Left colon (tissue), 2 donors: Measurements from ENCODE around the gene IPO13. TPM values are rescaled to one million over a fixed set of nuclear protein-coding genes. Genes with fewer than 3 reads are reported as not detected.

ENCODE experiments used
- ATAC-seq: fragments of 200-7000 bp; cut with Tn5 transposase; one replicate; pipeline ENCODE4 v1.9.1; 2020; ENCODE audit warnings: mild to moderate bottlenecking, moderate library complexity
- DNase-seq, 2 donors: peaks; one replicate each; pipeline ENCODE4 v3.0.0-alpha.2; 2020
- intact Hi-C, 2 donors: fragments of 100-400 bp; cut with DNase I in 1 of 2; cut with micrococcal nuclease in 1 of 2; formaldehyde crosslinking; loops; one replicate each; pipeline versions ENCODE4 v1.11.2 to v1.14.0; 2022; cut with DNase I, micrococcal nuclease
- total RNA-seq, 2 donors: library from RNA; stranded (reverse); fragmentation: NEBNext Ultra II Directional; extraction: Animal tissue kit (Norgen Biotek cat#: 25700); gene quantifications; one replicate each; pipeline ENCODE4 v1.2.1, GENCODE V29; 2021
- donor health status: DM: no; HTN: no; CAD: no.
- donor health status: DM: yes; HTN: yes; CAD: no.

The IPO13 gene
- total RNA-seq, 2 donors from 2014 or later = 19.2 to 27.4 TPM

GRCh38 chr1:43945674-43946235 is 995 bp upstream of the IPO13 start:
- ATAC-seq (no peak), DNase-seq (peak in 1 of 2 donors; percentile 29)
- intact Hi-C loops = no loop called here

- DNase-seq = peak in 1 of 2 donors; percentile 36
These were observed 517 bp downstream of the IPO13 start for GRCh38 chr1:43947061-43947873.

GRCh38 chr1:43947874-43948437 is 1.2 kb downstream of the IPO13 start:
- intact Hi-C loops = no loop called here
- DNase-seq = no peak

More at GRCh38 chr1:43947061-43947873, 517 bp downstream of the IPO13 start:
- peak; percentile 6 for ATAC-seq
- intact Hi-C loops = no loop called here

GRCh38 chr1:43949678-43950077 is 2.9 kb downstream of the IPO13 start:
- intact Hi-C loops = no loop called here
- no peak for DNase-seq

More at GRCh38 chr1:43947874-43948437, 1.2 kb downstream of the IPO13 start:
- no peak for ATAC-seq

GRCh38 chr1:43951021-43951985 is 4.6 kb downstream of the IPO13 start:
- intact Hi-C loops = no loop called here
- DNase-seq (no peak), ATAC-seq (no peak)

More at GRCh38 chr1:43949678-43950077, 2.9 kb downstream of the IPO13 start:
- ATAC-seq = no peak

- DNase-seq (no peak), ATAC-seq (no peak)
- intact Hi-C loops = no loop called here
These were observed 6.1 kb downstream of the IPO13 start for GRCh38 chr1:43952731-43953346.

DNA sequence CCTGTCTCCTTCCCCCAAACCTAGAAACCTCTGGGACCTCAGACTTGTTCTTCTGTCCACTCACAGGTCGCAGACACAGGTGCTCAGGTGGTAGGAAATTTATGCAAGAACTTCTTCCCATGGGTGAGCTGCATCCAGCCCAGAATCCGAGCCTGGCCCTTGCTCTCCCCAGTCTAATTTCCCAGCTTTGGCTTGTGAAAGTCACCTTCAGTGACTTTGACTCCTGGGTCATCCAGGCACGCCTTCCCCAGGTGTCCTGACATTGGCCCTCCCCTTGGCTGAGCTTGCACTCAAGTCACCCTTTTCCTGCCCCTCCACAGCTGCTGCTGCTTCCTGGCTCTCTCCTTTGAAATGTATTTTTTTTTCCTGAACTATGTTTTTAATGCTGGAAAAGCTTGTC is 6.6 kb downstream of the IPO13 start:
- no peak for ATAC-seq
- intact Hi-C loops = no loop called here
- DNase-seq = no peak

DNA sequence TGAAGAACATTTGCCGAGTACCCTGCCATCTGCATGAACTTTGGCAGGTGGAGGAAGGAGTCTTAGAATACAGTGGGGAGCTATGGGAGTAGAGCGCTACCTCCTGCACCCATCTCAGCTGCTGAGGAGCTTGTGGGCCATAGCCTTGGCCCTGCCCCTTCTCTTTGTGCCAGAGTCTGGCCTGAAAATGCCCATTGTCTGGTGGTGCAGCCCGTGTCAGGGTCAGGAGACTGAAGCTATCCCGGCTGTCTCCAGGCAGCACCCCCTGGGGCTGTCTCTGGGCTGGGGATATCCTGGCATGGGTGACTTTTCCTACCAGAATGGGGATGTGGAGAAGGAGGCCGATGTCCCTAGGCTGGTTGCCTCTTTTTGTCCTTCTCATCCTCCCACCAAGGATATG is 7.3 kb downstream of the IPO13 start:
- intact Hi-C loops = no loop called here
- no peak for DNase-seq

GRCh38 chr1:43956234-43956633 is 9.5 kb downstream of the IPO13 start:
- intact Hi-C loops = no loop called here
- DNase-seq = no peak
- ATAC-seq = no peak

More for the DNA sequence above, 7.3 kb downstream of the IPO13 start:
- no peak for ATAC-seq

DNA sequence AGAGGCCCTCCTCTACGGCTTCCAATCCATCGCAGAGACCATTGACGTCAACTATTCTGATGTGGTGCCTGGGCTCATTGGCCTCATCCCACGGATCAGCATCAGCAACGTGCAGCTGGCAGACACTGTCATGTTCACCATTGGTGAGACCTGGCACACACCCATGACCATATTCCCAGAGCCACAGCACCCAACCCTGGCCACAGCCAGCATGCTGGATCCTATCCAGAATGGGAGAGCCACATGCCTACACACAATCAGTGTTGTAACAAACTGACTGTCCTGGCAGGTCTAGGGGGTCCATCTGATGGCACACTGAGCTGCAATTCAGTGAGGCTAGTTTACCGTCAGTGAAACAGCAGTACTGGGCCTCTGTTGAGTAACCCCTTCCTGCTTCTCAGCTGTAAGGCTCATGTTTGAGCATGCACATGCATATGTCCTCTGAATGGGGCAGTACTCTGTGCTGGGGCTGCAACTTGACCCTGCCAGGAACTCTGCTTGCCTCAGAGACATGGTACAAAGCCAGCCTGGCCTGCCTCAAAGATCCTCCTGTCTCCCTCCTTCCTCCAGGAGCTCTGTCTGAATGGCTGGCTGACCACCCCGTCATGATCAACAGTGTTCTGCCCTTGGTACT is 10.8 kb downstream of the IPO13 start:
- intact Hi-C loops = no loop called here
- DNase-seq (no peak), ATAC-seq (no peak)

DNA sequence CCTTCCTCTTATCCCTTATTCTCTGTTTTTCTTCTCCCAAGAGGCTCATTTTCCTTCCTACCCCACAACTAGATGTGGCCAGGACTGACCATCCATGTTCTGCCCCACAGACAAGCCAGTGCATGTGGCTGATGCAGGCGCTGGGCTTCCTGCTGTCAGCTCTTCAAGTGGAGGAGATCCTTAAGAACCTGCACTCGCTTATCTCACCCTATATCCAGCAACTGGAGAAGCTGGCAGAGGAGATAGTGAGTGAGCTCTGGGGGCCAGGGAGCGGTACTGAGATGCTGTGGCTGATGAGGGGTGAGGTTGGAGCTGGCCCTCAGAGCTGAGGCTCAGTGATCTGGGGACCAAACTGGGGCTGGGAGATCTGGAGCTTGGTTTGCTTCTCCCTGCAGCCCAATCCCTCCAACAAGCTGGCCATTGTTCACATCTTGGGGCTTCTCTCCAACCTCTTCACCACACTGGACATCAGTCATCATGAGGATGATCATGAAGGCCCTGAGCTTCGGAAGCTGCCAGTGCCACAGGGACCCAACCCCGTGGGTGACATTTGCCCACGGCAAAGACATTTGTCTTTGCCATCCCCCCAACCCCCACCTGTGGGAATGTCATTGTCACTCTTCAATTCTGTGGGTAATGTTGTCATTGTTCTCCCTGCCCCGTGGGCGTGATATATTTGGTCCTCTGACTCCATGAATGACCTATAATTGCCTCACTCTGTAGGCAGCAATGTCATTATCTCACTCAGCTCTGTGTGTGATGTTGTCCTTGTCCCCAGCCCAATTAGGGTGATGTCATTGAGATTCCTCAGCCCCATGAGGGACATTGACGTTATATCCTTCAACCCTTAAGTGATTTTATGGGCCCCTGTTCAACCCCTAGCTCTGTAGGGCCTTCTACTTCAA is 11.9 kb downstream of the IPO13 start:
- DNase-seq (no peak), ATAC-seq (no peak)
- intact Hi-C loops = no loop called here

GRCh38 chr1:43960798-43961197 is 14.0 kb downstream of the IPO13 start:
- intact Hi-C loops = no loop called here
- ATAC-seq = no peak
- no peak for DNase-seq

DNA sequence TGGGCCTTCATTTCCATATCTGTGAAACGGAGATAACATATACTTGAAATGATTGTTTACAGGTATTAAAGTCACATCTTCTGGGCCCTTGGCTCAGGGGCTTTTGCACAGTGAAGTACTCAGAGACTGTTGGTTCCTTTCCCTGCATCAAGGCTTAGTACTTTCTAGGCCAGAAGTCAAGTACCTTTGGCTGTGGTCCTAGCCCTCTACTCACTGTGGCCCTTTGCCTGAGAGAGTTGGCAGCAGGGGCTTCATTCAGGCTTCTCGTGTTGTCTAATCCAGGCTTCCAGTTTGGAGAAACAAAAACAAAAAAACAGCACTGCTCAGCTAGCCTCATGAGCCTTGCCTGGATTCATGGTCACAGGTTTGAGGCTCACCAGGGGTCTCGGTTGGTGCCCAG is 14.9 kb downstream of the IPO13 start:
- ATAC-seq (no peak), DNase-seq (no peak)
- intact Hi-C loops = no loop called here

DNA sequence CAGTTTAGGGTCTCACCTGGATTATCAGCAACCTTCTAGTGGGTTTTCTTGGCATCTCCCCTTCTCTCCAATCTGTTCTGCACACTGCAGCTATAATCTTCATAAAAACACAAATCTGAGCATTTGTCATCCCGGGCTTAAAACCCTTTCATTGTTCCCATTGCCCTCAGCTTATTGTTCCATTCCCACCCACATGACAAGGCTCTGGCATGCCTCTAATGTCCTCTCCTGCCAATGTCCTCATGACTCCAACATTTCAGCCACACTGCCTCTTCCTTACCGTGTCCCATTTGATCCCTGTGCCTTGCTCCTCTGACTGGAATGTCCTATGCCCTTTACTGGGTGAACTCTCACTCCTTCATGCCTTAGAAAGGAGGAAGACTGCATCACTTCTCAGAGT is 15.6 kb downstream of the IPO13 start:
- intact Hi-C loops = no loop called here
- DNase-seq = no peak

GRCh38 chr1:43963006-43963405 is 16.3 kb downstream of the IPO13 start:
- DNase-seq (no peak), ATAC-seq (no peak)
- intact Hi-C loops = no loop called here

More for the DNA sequence above, 15.6 kb downstream of the IPO13 start:
- ATAC-seq = no peak

GRCh38 chr1:43963890-43964289 is 17.1 kb downstream of the IPO13 start:
- DNase-seq = no peak
- intact Hi-C loops = no loop called here
- no peak for ATAC-seq

DNA sequence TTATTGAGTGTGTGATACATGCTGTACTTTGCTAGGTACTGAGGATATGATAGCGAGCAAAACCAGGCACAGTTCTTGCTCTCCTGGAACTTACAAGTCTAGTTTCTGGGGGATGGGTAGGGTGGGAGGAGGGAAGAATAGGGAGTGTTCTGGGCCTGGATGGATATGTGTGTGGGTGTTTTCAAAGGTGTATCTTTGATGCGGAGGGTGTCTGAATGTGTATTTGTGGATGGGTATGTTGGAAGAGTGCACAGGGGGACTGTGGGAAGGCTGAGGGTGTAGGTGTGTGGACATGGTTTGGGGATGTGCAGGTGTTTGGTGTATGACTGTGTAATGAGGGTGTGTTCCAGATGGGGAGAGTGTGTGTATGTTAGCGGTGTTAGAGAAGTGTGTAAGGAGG is 18.6 kb downstream of the IPO13 start:
- intact Hi-C loops = no loop called here
- ATAC-seq (no peak), DNase-seq (no peak)
